Suprapubic skin (tissue), 4 donors: Measurements from ENCODE around the gene COL23A1. TPM values are rescaled to one million over a fixed set of nuclear protein-coding genes. Genes with fewer than 3 reads are reported as not detected.

Experiments used
- DNase-seq, 2 donors: peaks; one replicate each; pipeline ENCODE4 v3.0.0-alpha.2; 2019; ENCODE audit warnings: low spot score in 2 of 2
- H3K27ac ChIP-seq: fragments of 200-600 bp; sonication (generic); one replicate; pipeline ENCODE4 v1.5.1; 2019
- H3K27me3 ChIP-seq: fragments of 200-600 bp; sonication (generic); one replicate; pipeline ENCODE4 v1.5.1; 2019
- H3K36me3 ChIP-seq: fragments of 200-600 bp; sonication (generic); one replicate; pipeline ENCODE4 v1.5.1; 2019
- H3K4me1 ChIP-seq: fragments of 200-600 bp; sonication (generic); one replicate; pipeline ENCODE4 v1.5.1; 2019
- H3K4me3 ChIP-seq: fragments of 200-600 bp; sonication (generic); one replicate; pipeline ENCODE4 v1.5.1; 2019; ENCODE audit warnings: mild to moderate bottlenecking
- H3K9me3 ChIP-seq: fragments of 200-600 bp; sonication (generic); one replicate; pipeline ENCODE4 v1.5.1; 2019
- CTCF ChIP-seq, 2 donors: fragments of 200-600 bp in 1 of 2; fragments of 450-650 bp in 1 of 2; sonication (generic) in 1 of 2; IDR thresholded peaks; one replicate each; pipeline ENCODE4 v1.5.1; 2016 to 2019; ENCODE audit warnings: antibody characterized with exemption in 2 of 2, mild to moderate bottlenecking in 1 of 2, moderate library complexity in 1 of 2
- EP300 ChIP-seq: sonication (generic); formaldehyde crosslinking; IDR thresholded peaks from one replicate; pipeline ENCODE4 v1.6.1; 2017; ENCODE audit warnings: antibody characterized with exemption
- POLR2A ChIP-seq, 2 donors: fragments of 450-650 bp; IDR thresholded peaks; one replicate each; pipeline ENCODE4 v1.6.1; 2017; ENCODE audit warnings: antibody characterized with exemption in 2 of 2, mild to moderate bottlenecking in 2 of 2, moderate library complexity in 2 of 2
- POLR2AphosphoS5 ChIP-seq, 3 donors: sonication (generic); formaldehyde crosslinking; IDR thresholded peaks; one replicate each; pipeline ENCODE4 v1.6.1; 2017; ENCODE audit warnings: antibody characterized with exemption in 3 of 3
- WGBS: methylation state at CpG from one replicate; pipeline ENCODE4 v1.1.5; 2018; 5-methylcytosine and 5-hydroxymethylcytosine counted together
- total RNA-seq, 4 donors: library from RNA; depleted of rRNA; stranded (reverse); fragments of >200 nt; gene quantifications; one replicate each; pipeline ENCODE4 v1.1.0, GENCODE V29; 2016

Gene COL23A1
- total RNA-seq, 4 donors from 2014 or later, result 1.6 to 4.4 (median 3.4) TPM

- DNase-seq, result no peak
- WGBS, result 96% methylated on average over 14 of the region's 26 CpGs
- no peaks in the 10 kb centered on the region for H3K27me3 ChIP-seq
- no peak overlapping the region for H3K4me3 ChIP-seq
- no peaks in the 10 kb centered on the region for H3K9me3 ChIP-seq
- H3K27ac ChIP-seq, result no peak overlapping the region
- peaks cover 10% of the 10 kb centered on the region for H3K4me1 ChIP-seq
- no peak for TF ChIP-seq EP300
- no peak for TF ChIP-seq CTCF (IDR thresholded peaks at IDR 0.05)
- TF ChIP-seq POLR2A (IDR thresholded peaks at IDR 0.05), result no peak
- no peak for TF ChIP-seq POLR2AphosphoS5 (IDR thresholded peaks at IDR 0.05)
- no peaks in the 10 kb centered on the region for H3K36me3 ChIP-seq
These were observed 53.4 kb downstream of the COL23A1 start for GRCh38 chr5:178536541-178537466.

GRCh38 chr5:178535299-178536175, 54.7 kb downstream of the COL23A1 start:
- TF ChIP-seq EP300, result no peak

GRCh38 chr5:178533136-178533535, 57.1 kb downstream of the COL23A1 start:
- Histone ChIP-seq H3K4me1 (peaks cover 10% of the 10 kb centered on the region), H3K36me3 (no peaks in the 10 kb centered on the region), H3K27me3 (no peaks in the 10 kb centered on the region), H3K27ac (no peak overlapping the region), H3K4me3 (no peak overlapping the region), H3K9me3 (no peaks in the 10 kb centered on the region)
- peak in 1 of 2 donors; percentile 11 for DNase-seq
- WGBS, result 96% methylated on average over 10 of the region's 10 CpGs
- TF ChIP-seq POLR2A (IDR thresholded peaks at IDR 0.05) (no peak), CTCF (IDR thresholded peaks at IDR 0.05) (no peak), POLR2AphosphoS5 (IDR thresholded peaks at IDR 0.05) (no peak), EP300 (no peak)

More at GRCh38 chr5:178535299-178536175, 54.7 kb downstream of the COL23A1 start:
- H3K4me1 ChIP-seq, result peaks cover 10% of the 10 kb centered on the region
- H3K9me3 ChIP-seq, result no peaks in the 10 kb centered on the region
- no peak overlapping the region for H3K27ac ChIP-seq
- H3K27me3 ChIP-seq, result no peaks in the 10 kb centered on the region
- H3K36me3 ChIP-seq, result no peaks in the 10 kb centered on the region
- H3K4me3 ChIP-seq, result no peak overlapping the region
- DNase-seq, result no peak
- 66% methylated on average over 9 of the region's 20 CpGs for WGBS

- TF ChIP-seq CTCF (IDR thresholded peaks at IDR 0.05), result no peak
- TF ChIP-seq POLR2A (IDR thresholded peaks at IDR 0.05), result no peak
- no peak for TF ChIP-seq POLR2AphosphoS5 (IDR thresholded peaks at IDR 0.05)
- TF ChIP-seq EP300, result no peak
These were observed 57.5 kb downstream of the COL23A1 start for GRCh38 chr5:178532666-178533065.

GRCh38 chr5:178532236-178532635, 58.0 kb downstream of the COL23A1 start:
- Histone ChIP-seq H3K9me3 (no peaks in the 10 kb centered on the region), H3K27ac (no peak overlapping the region), H3K4me3 (no peak overlapping the region), H3K27me3 (no peaks in the 10 kb centered on the region), H3K4me1 (peaks cover 13% of the 10 kb centered on the region), H3K36me3 (no peaks in the 10 kb centered on the region)
- TF ChIP-seq EP300 (no peak), CTCF (IDR thresholded peaks at IDR 0.05) (no peak), POLR2A (IDR thresholded peaks at IDR 0.05) (no peak), POLR2AphosphoS5 (IDR thresholded peaks at IDR 0.05) (no peak)
- peak in 1 of 2 donors; percentile 9 for DNase-seq
- WGBS, result 89% methylated on average over 5 of the region's 5 CpGs

More at GRCh38 chr5:178532666-178533065, 57.5 kb downstream of the COL23A1 start:
- Histone ChIP-seq H3K4me3 (no peak overlapping the region), H3K9me3 (no peaks in the 10 kb centered on the region), H3K27ac (no peak overlapping the region), H3K27me3 (no peaks in the 10 kb centered on the region), H3K4me1 (peaks cover 10% of the 10 kb centered on the region), H3K36me3 (no peaks in the 10 kb centered on the region)
- 61% methylated on average over 7 of the region's 7 CpGs for WGBS
- peak in 1 of 2 donors; percentile 18 for DNase-seq
